22Rv1 (cell line): ENCODE measurements around the gene TMEM131.

ENCODE experiments used
- ZFX ChIP-seq: fragments of 450-650 bp; IDR thresholded peaks from 2 replicates; pipeline ENCODE4 v1.6.1; 2017; ENCODE audit warnings: antibody characterized with exemption, borderline replicate concordance
- TF ChIP-seq, protein P1 (sequence below): fragments of 450-650 bp; IDR thresholded peaks from 2 replicates; pipeline ENCODE4 v1.5.1; 2017; ENCODE audit warnings: mild to moderate bottlenecking

DNA sequence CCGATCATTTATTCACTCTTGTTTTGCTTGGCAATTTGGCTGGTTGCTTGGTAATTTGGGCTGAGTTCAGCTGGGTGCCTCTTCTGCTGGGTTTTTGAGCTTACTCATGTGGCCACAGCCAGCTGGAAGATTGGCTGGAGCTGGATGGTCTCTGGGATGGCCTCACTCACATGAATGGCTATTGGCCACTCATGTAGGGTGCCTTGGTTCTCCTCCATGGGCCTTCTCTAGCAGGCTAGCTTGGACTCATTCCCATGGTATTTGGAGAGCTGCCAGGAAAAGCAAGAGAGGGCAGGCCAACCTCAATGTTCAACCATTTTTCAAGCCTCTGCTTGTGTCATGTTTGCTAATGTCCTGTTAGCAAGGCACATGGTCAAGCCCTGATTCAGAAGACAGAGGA lies 265.5 kb downstream of the TMEM131 start:
- TF ChIP-seq, protein P1, sequence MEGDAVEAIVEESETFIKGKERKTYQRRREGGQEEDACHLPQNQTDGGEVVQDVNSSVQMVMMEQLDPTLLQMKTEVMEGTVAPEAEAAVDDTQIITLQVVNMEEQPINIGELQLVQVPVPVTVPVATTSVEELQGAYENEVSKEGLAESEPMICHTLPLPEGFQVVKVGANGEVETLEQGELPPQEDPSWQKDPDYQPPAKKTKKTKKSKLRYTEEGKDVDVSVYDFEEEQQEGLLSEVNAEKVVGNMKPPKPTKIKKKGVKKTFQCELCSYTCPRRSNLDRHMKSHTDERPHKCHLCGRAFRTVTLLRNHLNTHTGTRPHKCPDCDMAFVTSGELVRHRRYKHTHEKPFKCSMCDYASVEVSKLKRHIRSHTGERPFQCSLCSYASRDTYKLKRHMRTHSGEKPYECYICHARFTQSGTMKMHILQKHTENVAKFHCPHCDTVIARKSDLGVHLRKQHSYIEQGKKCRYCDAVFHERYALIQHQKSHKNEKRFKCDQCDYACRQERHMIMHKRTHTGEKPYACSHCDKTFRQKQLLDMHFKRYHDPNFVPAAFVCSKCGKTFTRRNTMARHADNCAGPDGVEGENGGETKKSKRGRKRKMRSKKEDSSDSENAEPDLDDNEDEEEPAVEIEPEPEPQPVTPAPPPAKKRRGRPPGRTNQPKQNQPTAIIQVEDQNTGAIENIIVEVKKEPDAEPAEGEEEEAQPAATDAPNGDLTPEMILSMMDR: no peak
- no peak for TF ChIP-seq ZFX
